Measurements from ENCODE around the gene PARK7. TPM values are rescaled to one million over a fixed set of nuclear protein-coding genes. Genes with fewer than 3 reads are reported as not detected.

Gene PARK7
- total and polyA plus RNA-seq, 2 experiments from 2014 or later, result 178 to 679 TPM

DNA sequence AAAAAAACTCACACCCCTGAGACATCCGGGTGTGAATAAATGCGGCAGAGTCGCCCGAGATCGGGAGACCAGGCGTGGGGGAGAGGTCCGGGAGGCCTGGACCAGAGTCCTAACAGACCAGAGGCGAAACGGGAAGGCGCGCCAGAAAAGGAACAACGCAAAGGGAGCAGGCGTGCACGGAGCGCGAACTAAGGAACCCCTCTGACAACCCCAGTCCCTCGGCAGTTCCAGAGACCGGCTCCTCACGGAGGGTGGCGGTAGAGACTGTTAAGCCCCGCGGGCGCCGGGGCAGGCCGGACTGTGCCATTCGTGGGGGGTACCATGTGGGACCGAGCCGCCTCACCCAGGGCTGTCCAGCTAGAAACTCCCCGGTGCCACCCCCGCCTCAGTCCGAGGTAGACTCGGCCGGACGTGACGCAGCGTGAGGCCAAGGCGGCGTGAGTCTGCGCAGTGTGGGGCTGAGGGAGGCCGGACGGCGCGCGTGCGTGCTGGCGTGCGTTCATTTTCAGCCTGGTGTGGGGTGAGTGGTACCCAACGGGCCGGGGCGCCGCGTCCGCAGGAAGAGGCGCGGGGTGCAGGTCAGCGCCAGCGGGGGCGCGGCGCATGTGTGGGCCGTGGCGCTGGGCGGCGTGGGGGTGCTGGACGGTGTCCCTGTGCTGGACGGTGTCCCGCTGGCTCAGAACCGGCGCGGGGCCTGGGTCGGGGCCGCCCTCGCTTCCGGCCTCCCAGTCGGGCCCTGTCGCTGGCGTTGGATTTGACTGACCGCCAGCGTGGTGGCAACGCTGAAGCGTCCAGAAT lies at the start of gene PARK7 (continued):
- no peak for TF ChIP-seq STAT1 (IDR thresholded peaks at IDR 0.05; ENCODE audit: unreplicated experiment)

DNA sequence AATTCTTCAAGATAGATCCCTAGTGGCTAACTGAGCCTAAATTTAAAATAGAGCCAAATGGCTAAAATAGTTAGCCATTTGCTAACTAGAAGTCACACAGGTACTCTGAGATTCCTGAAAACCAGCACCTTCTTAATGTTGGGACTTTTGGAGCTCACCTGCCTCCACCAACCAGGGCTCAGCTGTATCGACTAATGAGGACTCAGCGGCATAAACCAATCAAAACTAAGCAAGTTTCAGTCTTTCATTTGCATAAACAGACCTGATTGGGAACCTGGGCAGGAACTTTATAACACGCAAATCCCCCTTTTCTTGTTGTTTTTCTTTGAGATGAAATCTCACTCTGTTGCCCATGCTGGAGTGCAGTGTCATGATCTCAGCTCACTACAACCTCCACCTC lies 49.4 kb upstream of the PARK7 start:
- Histone ChIP-seq H3K27me3 (ENCODE audit: insufficient read depth) (no peaks in the 10 kb centered on the region), H3K9me2 (ENCODE audit: insufficient read depth) (no peaks in the 10 kb centered on the region), H3K4me3 (no peak overlapping the region), H2AFZ (0 out of 2 replicates have a peak overlapping the region, but pooled peaks have one; percentile 85), H3F3A (replicated peaks; ENCODE audit: low read depth) (no peaks in the 10 kb centered on the region), H3K4me2 (no peak overlapping the region), H4K20me1 (replicated peaks; ENCODE audit: insufficient read depth) (no peaks in the 10 kb centered on the region), H3K4me1 (ENCODE audit: insufficient read depth) (peaks cover 8% of the 10 kb centered on the region; the same call in 1 of the 2 replicates), H3K36me3 (ENCODE audit: insufficient read depth) (no peaks in the 10 kb centered on the region), H3K79me2 (replicated peaks; ENCODE audit: insufficient read depth) (no peaks in the 10 kb centered on the region), H3K27ac (ENCODE audit: low read depth) (no peak overlapping the region)
- H3K9me3 Mint-ChIP-seq, result no peaks in the 10 kb centered on the region
- H3K27me3 Mint-ChIP-seq (ENCODE audit: insufficient read depth, low read depth, poor library complexity), result peaks cover 2% of the 10 kb centered on the region
- ATAC-seq (no peak), DNase-seq (ENCODE audit: low spot score) (no peak)
- H3K36me3 Mint-ChIP-seq (ENCODE audit: low read depth), result no peaks in the 10 kb centered on the region
- no peak overlapping the region for H3K4me3 Mint-ChIP-seq
- H3K4me1 Mint-ChIP-seq, result peaks cover 10% of the 10 kb centered on the region; the same call in 2 of the 3 replicates
- H3K27ac Mint-ChIP-seq, result no peak overlapping the region
- TF ChIP-seq, protein P1, sequence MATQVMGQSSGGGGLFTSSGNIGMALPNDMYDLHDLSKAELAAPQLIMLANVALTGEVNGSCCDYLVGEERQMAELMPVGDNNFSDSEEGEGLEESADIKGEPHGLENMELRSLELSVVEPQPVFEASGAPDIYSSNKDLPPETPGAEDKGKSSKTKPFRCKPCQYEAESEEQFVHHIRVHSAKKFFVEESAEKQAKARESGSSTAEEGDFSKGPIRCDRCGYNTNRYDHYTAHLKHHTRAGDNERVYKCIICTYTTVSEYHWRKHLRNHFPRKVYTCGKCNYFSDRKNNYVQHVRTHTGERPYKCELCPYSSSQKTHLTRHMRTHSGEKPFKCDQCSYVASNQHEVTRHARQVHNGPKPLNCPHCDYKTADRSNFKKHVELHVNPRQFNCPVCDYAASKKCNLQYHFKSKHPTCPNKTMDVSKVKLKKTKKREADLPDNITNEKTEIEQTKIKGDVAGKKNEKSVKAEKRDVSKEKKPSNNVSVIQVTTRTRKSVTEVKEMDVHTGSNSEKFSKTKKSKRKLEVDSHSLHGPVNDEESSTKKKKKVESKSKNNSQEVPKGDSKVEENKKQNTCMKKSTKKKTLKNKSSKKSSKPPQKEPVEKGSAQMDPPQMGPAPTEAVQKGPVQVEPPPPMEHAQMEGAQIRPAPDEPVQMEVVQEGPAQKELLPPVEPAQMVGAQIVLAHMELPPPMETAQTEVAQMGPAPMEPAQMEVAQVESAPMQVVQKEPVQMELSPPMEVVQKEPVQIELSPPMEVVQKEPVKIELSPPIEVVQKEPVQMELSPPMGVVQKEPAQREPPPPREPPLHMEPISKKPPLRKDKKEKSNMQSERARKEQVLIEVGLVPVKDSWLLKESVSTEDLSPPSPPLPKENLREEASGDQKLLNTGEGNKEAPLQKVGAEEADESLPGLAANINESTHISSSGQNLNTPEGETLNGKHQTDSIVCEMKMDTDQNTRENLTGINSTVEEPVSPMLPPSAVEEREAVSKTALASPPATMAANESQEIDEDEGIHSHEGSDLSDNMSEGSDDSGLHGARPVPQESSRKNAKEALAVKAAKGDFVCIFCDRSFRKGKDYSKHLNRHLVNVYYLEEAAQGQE (IDR thresholded peaks at IDR 0.05; ENCODE audit: unreplicated experiment), result no peak
- TF ChIP-seq JUNB (IDR thresholded peaks at IDR 0.05; ENCODE audit: unreplicated experiment) (no peak), ZNF331 (CRISPR knock-in tag; IDR thresholded peaks at IDR 0.05; ENCODE audit: low read depth) (no peak), POLR2AphosphoS5 (IDR thresholded peaks at IDR 0.05; ENCODE audit: low read depth) (no peak), EZH2 (IDR thresholded peaks at IDR 0.05; ENCODE audit: low read depth, unreplicated experiment) (no peak), EZH2phosphoT487 (IDR thresholded peaks at IDR 0.05; ENCODE audit: unreplicated experiment) (no peak), NANOG (IDR thresholded peaks at IDR 0.05; ENCODE audit: borderline replicate concordance) (no peak), CREB1 (CRISPR knock-in tag; IDR thresholded peaks at IDR 0.05; ENCODE audit: low read depth) (no peak), STAT1 (IDR thresholded peaks at IDR 0.05; ENCODE audit: unreplicated experiment) (no peak)
- TF ChIP-seq, protein P2, sequence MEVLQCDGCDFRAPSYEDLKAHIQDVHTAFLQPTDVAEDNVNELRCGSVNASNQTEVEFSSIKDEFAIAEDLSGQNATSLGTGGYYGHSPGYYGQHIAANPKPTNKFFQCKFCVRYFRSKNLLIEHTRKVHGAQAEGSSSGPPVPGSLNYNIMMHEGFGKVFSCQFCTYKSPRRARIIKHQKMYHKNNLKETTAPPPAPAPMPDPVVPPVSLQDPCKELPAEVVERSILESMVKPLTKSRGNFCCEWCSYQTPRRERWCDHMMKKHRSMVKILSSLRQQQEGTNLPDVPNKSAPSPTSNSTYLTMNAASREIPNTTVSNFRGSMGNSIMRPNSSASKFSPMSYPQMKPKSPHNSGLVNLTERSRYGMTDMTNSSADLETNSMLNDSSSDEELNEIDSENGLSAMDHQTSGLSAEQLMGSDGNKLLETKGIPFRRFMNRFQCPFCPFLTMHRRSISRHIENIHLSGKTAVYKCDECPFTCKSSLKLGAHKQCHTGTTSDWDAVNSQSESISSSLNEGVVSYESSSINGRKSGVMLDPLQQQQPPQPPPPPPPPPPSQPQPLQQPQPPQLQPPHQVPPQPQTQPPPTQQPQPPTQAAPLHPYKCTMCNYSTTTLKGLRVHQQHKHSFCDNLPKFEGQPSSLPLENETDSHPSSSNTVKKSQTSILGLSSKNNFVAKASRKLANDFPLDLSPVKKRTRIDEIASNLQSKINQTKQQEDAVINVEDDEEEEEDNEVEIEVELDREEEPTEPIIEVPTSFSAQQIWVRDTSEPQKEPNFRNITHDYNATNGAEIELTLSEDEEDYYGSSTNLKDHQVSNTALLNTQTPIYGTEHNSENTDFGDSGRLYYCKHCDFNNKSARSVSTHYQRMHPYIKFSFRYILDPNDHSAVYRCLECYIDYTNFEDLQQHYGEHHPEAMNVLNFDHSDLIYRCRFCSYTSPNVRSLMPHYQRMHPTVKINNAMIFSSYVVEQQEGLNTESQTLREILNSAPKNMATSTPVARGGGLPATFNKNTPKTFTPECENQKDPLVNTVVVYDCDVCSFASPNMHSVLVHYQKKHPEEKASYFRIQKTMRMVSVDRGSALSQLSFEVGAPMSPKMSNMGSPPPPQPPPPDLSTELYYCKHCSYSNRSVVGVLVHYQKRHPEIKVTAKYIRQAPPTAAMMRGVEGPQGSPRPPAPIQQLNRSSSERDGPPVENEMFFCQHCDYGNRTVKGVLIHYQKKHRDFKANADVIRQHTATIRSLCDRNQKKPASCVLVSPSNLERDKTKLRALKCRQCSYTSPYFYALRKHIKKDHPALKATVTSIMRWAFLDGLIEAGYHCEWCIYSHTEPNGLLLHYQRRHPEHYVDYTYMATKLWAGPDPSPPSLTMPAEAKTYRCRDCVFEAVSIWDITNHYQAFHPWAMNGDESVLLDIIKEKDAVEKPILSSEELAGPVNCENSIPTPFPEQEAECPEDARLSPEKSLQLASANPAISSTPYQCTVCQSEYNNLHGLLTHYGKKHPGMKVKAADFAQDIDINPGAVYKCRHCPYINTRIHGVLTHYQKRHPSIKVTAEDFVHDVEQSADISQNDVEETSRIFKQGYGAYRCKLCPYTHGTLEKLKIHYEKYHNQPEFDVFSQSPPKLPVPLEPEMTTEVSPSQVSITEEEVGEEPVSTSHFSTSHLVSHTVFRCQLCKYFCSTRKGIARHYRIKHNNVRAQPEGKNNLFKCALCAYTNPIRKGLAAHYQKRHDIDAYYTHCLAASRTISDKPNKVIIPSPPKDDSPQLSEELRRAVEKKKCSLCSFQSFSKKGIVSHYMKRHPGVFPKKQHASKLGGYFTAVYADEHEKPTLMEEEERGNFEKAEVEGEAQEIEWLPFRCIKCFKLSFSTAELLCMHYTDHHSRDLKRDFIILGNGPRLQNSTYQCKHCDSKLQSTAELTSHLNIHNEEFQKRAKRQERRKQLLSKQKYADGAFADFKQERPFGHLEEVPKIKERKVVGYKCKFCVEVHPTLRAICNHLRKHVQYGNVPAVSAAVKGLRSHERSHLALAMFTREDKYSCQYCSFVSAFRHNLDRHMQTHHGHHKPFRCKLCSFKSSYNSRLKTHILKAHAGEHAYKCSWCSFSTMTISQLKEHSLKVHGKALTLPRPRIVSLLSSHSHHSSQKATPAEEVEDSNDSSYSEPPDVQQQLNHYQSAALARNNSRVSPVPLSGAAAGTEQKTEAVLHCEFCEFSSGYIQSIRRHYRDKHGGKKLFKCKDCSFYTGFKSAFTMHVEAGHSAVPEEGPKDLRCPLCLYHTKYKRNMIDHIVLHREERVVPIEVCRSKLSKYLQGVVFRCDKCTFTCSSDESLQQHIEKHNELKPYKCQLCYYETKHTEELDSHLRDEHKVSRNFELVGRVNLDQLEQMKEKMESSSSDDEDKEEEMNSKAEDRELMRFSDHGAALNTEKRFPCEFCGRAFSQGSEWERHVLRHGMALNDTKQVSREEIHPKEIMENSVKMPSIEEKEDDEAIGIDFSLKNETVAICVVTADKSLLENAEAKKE (CRISPR knock-in tag; IDR thresholded peaks at IDR 0.05), result no peak
- TF ChIP-seq, protein P3, sequence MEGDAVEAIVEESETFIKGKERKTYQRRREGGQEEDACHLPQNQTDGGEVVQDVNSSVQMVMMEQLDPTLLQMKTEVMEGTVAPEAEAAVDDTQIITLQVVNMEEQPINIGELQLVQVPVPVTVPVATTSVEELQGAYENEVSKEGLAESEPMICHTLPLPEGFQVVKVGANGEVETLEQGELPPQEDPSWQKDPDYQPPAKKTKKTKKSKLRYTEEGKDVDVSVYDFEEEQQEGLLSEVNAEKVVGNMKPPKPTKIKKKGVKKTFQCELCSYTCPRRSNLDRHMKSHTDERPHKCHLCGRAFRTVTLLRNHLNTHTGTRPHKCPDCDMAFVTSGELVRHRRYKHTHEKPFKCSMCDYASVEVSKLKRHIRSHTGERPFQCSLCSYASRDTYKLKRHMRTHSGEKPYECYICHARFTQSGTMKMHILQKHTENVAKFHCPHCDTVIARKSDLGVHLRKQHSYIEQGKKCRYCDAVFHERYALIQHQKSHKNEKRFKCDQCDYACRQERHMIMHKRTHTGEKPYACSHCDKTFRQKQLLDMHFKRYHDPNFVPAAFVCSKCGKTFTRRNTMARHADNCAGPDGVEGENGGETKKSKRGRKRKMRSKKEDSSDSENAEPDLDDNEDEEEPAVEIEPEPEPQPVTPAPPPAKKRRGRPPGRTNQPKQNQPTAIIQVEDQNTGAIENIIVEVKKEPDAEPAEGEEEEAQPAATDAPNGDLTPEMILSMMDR (conservative IDR thresholded peaks at IDR 0.05; ENCODE audit: low read depth in 2 of 2), result no peak
- TF ChIP-seq, protein P4, sequence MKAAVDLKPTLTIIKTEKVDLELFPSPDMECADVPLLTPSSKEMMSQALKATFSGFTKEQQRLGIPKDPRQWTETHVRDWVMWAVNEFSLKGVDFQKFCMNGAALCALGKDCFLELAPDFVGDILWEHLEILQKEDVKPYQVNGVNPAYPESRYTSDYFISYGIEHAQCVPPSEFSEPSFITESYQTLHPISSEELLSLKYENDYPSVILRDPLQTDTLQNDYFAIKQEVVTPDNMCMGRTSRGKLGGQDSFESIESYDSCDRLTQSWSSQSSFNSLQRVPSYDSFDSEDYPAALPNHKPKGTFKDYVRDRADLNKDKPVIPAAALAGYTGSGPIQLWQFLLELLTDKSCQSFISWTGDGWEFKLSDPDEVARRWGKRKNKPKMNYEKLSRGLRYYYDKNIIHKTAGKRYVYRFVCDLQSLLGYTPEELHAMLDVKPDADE (IDR thresholded peaks at IDR 0.05), result no peak

All from GM23338 (cell line).